ENCODE results near the gene FABP6.
"Not testable (repeated sequence)": the region's sequence is repeated elsewhere in the genome, so short reads cannot be mapped to it uniquely, and the experiment has no call there.

The FABP6 gene

GRCh38 chr5:160229190-160229742 is at the start of gene FABP6:
Gene FABP6 (plus strand): TSS chr5:160229506. CDS start chr5:160229558, 52 bp downstream.
- Mint-ChIP-seq H3K9me3 (no peaks in the 10 kb centered on the region), H3K4me3 (no peak within 1 kb of the TSS), H3K4me1 (no peaks in the 10 kb centered on the region), H3K27ac (no peak within 1 kb of the TSS), H3K27me3 (no peaks in the 10 kb centered on the region)
- DNase-seq = no peak
- no peak for ATAC-seq

GRCh38 chr5:160180931-160181330 is 48.4 kb upstream of the FABP6 start:
- H3K27me3 Mint-ChIP-seq = peaks cover 14% of the 10 kb centered on the region
- H3K27ac Mint-ChIP-seq = no peak overlapping the region
- no peak for DNase-seq
- ATAC-seq = no peak
- no peak overlapping the region for H3K4me3 Mint-ChIP-seq
- H3K4me1 Mint-ChIP-seq = no peaks in the 10 kb centered on the region
- peaks cover 0 to 6% of the 10 kb centered on the region in 2 donors for H3K9me3 Mint-ChIP-seq

GRCh38 chr5:160181965-160182622 is 47.2 kb upstream of the FABP6 start:
- H3K9me3 Mint-ChIP-seq = peaks cover 6 to 16% of the 10 kb centered on the region in 2 donors

DNA sequence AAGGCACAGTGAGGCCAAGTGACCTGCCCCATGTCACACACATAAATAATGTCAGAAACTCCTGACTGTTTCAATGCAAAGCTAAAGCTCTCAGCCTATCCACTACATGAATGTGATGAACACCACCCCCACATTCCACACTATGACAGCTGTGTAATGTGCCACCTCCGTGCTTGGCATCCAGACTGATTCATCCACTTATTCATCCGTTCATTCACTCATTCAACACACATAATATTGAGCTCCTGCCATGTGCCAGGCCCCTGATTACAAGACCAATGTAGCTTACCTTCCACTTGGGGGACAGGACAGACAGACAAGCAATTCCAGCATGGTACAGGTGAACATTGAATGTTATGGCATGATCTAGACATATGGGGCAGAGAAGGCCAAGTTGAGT is 46.2 kb upstream of the FABP6 start:
- no peak overlapping the region for H3K4me3 Mint-ChIP-seq
- peaks cover 6 to 16% of the 10 kb centered on the region in 2 donors for H3K9me3 Mint-ChIP-seq
- H3K4me1 Mint-ChIP-seq = no peaks in the 10 kb centered on the region
- ATAC-seq = no peak
- H3K27me3 Mint-ChIP-seq = peaks cover 30% of the 10 kb centered on the region
- H3K27ac Mint-ChIP-seq = no peak overlapping the region
- no peak for DNase-seq

More at GRCh38 chr5:160181965-160182622, 47.2 kb upstream of the FABP6 start:
- H3K4me3 Mint-ChIP-seq = no peak overlapping the region
- ATAC-seq = no peak
- H3K27ac Mint-ChIP-seq = no peak overlapping the region
- H3K4me1 Mint-ChIP-seq = no peaks in the 10 kb centered on the region
- peaks cover 25% of the 10 kb centered on the region for H3K27me3 Mint-ChIP-seq
- no peak for DNase-seq

DNA sequence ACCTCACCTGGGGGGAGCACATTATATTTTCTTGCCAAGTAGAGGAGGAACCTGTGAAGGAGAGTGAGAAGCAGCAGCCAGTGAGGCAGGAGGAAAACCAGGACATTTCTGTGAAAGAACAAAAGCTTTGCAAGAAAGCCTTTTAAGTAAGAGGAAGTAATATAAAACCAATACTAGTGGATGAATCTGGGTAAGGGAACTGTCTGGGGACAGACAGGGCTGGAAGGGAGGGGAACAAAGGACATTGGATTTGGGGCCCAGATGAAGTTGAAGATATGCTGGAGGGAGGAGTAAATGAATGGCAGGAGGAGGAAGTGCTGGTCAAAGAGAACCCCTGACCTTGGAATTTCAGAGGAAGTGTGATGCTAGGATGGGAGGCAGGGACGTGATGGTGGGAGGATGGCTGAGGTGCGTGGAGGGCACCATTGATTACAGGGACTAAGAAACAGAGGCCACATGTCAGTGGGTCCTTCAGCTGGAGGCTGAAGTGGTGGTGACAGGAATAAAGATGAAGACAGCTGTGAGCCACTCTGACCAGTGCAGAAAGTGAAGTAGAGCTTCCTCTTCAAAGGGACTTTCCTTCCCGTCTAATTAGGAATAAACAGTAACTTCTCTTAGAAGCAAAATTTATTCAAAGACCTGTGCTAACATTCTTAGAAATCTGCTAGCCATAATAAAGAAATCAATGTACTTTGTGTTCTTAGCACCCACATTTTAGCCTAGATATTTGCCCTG is 43.5 kb upstream of the FABP6 start:
- ATAC-seq (no peak), DNase-seq (no peak)
- peaks cover 36% of the 10 kb centered on the region for H3K27me3 Mint-ChIP-seq
- peaks cover 6 to 16% of the 10 kb centered on the region in 2 donors for H3K9me3 Mint-ChIP-seq
- peak overlapping the region in 1 of 2 donors; percentile 48 for H3K27ac Mint-ChIP-seq
- no peak overlapping the region for H3K4me3 Mint-ChIP-seq
- H3K4me1 Mint-ChIP-seq = no peaks in the 10 kb centered on the region

GRCh38 chr5:160186480-160186879 is 42.8 kb upstream of the FABP6 start:
- DNase-seq (no peak), ATAC-seq (no peak)
- Mint-ChIP-seq H3K4me1 (no peaks in the 10 kb centered on the region), H3K27me3 (peaks cover 36% of the 10 kb centered on the region), H3K4me3 (no peak overlapping the region), H3K9me3 (peaks cover 6 to 16% of the 10 kb centered on the region in 2 donors), H3K27ac (no peak overlapping the region)

- DNase-seq = no peak
- no peaks in the 10 kb centered on the region for H3K4me1 Mint-ChIP-seq
- H3K27ac Mint-ChIP-seq = peak overlapping the region in 1 of 2 donors; percentile 0
- H3K4me3 Mint-ChIP-seq = peak overlapping the region in 1 of 2 donors; percentile 5
- peaks cover 6 to 16% of the 10 kb centered on the region in 2 donors for H3K9me3 Mint-ChIP-seq
- ATAC-seq = no peak
- H3K27me3 Mint-ChIP-seq = peaks cover 36% of the 10 kb centered on the region
Measured at GRCh38 chr5:160187091-160187490, 42.2 kb upstream of the FABP6 start.

DNA sequence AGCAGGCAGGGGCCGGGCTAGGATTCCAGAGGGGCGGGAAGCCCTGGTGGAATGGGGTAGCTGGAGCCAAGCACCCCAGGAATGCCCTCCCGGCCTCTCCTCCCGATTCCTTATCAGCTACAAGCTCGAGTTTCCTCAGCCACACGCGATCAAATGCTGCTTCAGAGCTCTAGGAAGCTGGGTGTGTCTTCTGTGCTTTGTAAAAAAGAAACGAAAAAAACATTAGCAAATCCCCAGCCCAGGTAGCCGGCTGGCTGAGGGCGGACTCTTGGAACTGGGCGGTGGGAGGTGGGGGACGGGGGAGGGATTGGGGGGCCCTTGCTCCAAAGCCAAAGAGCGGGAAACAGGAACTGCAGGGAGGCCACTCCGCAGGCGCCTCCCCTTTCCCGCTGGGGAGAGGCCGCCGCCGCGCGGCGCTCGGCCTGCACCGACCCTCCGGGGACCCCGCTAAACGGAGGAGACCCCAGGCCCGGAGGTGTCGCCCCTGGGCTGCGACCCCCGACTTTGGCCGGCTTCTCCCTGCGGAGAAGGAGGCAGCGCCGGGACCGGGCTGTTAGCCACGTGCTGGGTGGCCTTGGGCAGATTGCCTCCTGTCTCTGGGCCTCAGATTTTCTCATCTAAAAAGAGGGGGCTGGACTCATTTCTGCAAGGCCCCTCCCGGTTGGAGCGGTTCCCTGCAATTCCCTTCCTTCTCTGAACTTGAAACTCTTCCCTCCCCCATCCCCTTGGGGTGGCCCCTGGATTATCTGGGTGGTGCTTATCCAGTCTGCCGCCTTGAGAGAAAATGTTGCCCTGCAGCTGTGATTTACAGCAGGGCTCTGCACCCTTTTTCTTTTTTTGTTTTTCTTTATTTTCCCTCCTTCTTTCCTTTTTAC is 40.9 kb upstream of the FABP6 start:
- Mint-ChIP-seq H3K9me3 (peaks cover 6 to 16% of the 10 kb centered on the region in 2 donors), H3K27ac (peak overlapping the region in 1 of 2 donors; percentile 59), H3K4me1 (peaks cover 6% of the 10 kb centered on the region), H3K4me3 (peak overlapping the region; percentile 53 to 67), H3K27me3 (peaks cover 36% of the 10 kb centered on the region)
- ATAC-seq (peak; percentile 43), DNase-seq (no peak)

DNA sequence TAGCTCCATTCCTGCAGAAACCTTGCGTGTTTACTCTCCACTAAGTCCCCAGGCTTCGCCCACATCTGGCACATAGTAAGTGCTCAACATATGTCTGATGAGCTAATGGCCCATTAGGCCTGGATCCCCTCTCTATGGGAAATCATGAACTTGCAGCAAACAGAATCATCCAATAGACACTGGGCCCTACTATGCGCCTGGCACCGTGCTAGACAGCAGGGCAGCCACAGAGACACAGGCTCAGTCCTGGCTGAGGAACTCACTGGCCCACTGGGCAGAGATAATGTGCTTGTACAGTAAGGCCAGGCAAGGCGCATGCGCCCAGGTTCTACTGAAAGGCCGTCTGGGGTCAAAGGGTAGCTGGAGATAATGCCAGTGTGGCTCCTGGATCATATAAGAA is 36.9 kb upstream of the FABP6 start:
- Mint-ChIP-seq H3K4me3 (no peak overlapping the region), H3K27ac (no peak overlapping the region), H3K9me3 (no peaks in the 10 kb centered on the region), H3K4me1 (peaks cover 6% of the 10 kb centered on the region), H3K27me3 (peaks cover 10% of the 10 kb centered on the region)
- DNase-seq = no peak
- ATAC-seq = no peak

DNA sequence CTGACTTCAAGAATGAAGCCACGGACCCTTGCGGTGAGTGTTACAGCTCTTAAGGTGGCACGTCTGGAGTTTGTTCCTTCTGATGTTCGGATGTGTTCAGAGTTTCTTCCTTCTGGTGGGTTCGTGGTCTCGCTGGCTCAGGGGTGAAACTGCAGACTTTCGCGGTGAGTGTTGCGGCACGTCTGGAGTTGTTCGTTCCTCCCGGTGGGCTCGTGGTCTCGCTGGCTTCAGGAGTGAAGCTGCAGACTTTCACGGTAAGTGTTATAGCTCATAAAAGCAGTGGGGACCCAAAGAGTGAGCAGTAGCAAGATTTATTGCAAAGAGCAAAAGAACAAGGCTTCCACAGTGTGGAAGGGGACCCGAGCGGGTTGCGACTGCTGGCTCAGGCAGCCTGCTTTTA is 36.2 kb upstream of the FABP6 start:
- not testable (repeated sequence) for H3K27ac Mint-ChIP-seq, H3K4me3 Mint-ChIP-seq, DNase-seq, H3K4me1 Mint-ChIP-seq, ATAC-seq, H3K9me3 Mint-ChIP-seq
- H3K27me3 Mint-ChIP-seq = peaks cover 15% of the 10 kb centered on the region

DNA sequence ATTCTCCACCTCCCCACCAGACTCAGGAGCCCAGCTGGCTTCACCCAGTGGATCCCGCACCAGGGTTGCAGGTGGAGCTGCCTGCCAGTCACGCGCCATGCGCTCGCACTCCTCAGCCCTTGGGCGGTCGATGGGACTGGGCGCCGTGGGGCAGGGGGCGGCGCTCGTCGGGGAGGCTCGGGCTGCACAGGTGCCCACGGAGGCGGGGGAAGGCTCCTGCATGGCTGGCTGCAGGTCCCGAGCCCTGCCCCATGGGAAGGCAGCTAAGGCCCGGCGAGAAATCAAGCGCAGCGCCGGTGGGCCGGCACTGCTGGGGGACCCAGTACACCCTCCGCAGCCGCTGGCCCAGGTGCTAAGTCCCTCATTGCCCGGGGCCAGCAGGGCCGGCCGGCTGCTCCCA is 35.5 kb upstream of the FABP6 start:
- not testable (repeated sequence) for H3K4me1 Mint-ChIP-seq, H3K27ac Mint-ChIP-seq, ATAC-seq, DNase-seq, H3K4me3 Mint-ChIP-seq, H3K9me3 Mint-ChIP-seq
- H3K27me3 Mint-ChIP-seq = peaks cover 19% of the 10 kb centered on the region

DNA sequence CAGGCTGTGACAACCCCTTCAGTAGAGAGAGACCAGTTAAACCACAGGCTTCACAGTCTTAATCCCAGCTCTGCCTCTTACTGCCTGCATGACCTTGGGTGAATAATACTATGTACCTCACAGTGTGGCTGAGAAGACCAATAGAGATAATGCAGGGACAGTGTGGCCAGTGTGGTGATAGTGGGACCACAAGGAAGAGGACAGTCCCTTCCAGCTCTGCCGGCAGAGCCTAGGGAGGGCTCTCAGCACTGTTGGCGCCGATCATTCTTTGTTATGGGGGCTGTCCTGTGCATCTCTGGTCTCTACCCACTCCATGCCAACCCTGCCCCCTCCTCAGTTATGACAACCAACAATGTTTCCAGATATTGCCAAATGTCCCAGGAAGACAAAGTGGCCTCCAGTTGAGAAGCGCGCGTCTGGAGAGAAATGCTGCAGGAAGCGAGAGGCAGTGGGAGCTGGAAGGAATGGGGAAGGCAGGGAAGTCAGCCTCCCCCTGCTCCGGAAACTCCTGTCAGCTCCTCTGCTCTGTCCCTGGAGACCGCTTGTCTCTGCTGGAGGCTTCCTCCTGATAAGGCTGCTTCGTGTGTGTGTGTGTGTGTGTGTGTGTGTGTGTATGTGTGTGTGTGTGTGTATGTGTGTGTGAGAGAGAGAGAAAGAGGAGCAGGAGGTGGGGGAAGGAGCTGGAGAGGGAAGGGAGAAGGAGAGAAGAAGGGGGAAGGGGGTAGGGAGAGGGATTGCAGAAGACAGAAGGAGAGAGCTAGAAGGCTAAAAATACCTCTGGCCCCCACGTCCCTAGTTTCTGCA is 31.8 kb upstream of the FABP6 start:
- peaks cover 17% of the 10 kb centered on the region for H3K4me1 Mint-ChIP-seq
- ATAC-seq (no peak), DNase-seq (no peak)
- H3K4me3 Mint-ChIP-seq = no peak overlapping the region
- no peaks in the 10 kb centered on the region for H3K9me3 Mint-ChIP-seq
- peaks cover 26% of the 10 kb centered on the region for H3K27me3 Mint-ChIP-seq
- no peak overlapping the region for H3K27ac Mint-ChIP-seq

DNA sequence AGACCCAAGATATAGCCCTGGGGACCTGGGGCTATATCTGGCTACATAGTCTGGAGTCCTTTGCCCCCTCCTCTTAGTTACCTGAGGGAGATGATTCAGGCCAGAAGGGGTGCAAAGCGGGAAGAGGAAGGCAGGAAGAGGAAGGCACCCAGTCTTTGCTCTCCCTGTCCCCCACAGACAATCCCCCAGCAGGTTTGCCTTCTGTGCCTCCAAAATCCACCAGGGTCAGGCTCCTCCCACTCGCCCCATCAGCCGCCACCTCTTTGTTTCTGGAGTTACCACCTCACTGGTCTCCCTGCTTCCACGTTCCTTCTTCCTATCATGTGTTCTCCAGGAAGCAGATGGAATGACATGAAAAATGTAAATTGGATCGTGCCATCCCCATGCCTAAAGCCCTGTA is 31.2 kb upstream of the FABP6 start:
- peaks cover 26% of the 10 kb centered on the region for H3K27me3 Mint-ChIP-seq

DNA sequence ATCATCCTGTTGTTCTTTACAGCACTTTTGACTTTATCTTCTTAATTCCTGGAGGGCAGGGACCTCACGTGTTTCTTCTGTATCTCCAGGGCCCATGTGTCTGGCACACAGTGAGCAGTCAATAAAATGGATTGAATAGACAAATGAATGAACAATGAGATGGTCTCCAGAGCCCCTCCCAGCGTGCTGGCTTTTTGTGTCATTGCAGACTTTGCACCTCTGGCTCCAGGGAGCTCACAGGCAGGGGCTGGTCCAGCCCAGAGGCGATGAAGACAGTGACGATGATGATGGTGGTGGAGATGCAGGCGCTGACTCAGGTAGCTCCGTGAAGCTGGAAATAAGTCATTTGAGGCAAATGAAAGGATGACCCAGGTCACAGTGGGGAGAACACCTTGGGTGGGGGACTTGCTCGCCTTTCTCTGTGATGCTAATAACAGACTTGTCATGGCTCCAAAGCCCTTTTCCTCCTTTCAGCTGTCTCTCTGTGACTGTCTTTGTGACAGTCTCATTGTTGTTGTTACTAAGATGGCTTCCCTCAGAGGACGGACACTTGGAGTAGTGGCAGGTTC is 30.4 kb upstream of the FABP6 start:
- H3K4me3 Mint-ChIP-seq = peak overlapping the region; percentile 10 to 20
- H3K9me3 Mint-ChIP-seq = no peaks in the 10 kb centered on the region
- peak overlapping the region in 1 of 2 donors; percentile 3 for H3K27ac Mint-ChIP-seq
- peaks cover 11% of the 10 kb centered on the region for H3K4me1 Mint-ChIP-seq
- ATAC-seq (peak; percentile 1), DNase-seq (no peak)
- peaks cover 26% of the 10 kb centered on the region for H3K27me3 Mint-ChIP-seq

More for the DNA sequence above, 31.2 kb upstream of the FABP6 start:
- Mint-ChIP-seq H3K4me3 (no peak overlapping the region), H3K4me1 (peaks cover 12% of the 10 kb centered on the region), H3K9me3 (no peaks in the 10 kb centered on the region), H3K27ac (no peak overlapping the region)
- ATAC-seq (no peak), DNase-seq (no peak)

All from stimulated activated naive CD8-positive, alpha-beta T cell treated with anti-CD3 and anti-CD28 coated beads, Interleukin-15, amount 100 ng/mL, for 72 hours (primary cell).